ENCODE data around the gene AIFM1. TPM values are rescaled to one million over a fixed set of nuclear protein-coding genes. Genes with fewer than 3 reads are reported as not detected.

AIFM1 gene
- total RNA-seq, 1 donor from 2014 or later = 7.9 TPM

DNA sequence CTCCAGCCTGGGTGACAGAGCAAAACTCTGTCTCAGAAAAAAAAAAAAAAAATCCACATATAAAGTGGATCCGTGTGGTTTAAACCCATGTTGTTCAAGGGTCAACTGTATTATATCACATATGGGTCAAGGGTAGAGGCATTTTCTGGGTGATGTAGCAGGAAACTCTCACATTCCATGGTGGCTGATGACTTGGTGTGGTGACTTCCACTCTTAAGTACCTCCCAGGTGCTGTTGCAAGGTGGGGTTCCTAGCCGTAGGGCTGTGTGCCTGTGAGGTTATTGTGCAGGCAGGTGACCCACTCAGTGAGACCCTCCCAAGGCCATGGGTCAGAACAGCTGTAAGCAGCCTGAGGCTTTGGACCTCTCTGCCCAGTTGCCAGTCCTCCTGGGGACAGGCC is 72.4 kb downstream of the AIFM1 start:
- no peak for DNase-seq (ENCODE audit: low spot score)

GRCh38 chrX:130091980-130092522 is 73.6 kb downstream of the AIFM1 start:
- DNase-seq (ENCODE audit: low spot score) = no peak

DNA sequence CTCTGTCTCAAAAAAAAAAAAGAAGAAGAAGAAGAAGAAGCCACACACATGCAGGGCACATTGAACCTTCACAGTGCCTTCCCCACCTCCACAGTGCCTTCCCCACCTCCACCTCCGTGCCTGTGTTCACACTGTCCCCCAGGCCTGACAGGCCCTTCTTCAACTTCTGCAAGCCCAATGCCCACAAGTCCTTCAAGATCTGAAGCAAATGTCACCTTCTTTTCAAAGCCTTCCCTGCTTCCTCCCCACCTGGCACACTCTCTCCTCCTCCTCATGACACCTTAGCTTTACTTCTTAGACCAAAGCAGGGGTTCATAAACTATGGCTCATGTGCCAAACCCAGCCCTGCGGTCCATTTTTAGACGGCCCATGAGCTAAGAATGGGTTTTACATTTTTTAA is 75.3 kb downstream of the AIFM1 start:
- DNase-seq (ENCODE audit: low spot score) = no peak

DNA sequence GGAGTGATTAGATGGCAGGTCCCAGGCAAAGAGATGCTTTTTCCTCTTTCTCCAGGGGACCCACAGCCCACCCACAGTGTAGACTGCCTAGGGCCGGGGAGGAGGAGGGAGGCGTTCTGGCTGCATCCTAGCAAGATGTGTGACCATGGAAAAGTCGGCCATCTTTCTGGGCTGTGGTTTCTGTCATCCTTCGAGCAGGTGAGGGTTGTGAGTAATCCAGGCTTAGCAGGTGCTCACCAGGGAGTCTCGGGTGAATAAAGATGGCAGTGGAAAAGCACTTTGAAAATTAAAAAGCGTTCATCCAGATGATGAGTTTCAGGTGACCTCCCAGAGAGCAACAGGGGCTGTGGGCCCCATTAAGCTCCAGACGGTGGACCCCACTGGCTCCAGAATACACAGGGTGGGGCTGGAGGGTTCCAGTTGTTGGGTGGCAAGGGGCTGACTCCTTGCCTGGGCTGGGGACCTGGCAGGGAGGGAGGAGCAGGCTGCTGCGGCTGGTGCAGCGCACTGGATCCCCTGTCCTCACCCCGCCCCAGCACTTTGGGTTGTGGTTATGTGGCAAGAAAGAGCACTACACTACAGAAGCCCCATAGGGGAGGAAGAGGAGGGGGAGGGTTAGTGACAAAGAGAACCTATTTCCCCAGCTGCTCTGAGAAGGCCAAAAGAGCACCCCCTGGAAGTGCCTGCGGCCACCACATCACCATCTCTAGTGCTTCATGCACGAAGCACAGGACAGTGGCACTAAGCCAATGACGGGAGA is 79.0 kb downstream of the AIFM1 start:
- DNase-seq (ENCODE audit: low spot score) = no peak

GRCh38 chrX:130085551-130086446 is 79.8 kb downstream of the AIFM1 start:
- DNase-seq (ENCODE audit: low spot score) = no peak

DNA sequence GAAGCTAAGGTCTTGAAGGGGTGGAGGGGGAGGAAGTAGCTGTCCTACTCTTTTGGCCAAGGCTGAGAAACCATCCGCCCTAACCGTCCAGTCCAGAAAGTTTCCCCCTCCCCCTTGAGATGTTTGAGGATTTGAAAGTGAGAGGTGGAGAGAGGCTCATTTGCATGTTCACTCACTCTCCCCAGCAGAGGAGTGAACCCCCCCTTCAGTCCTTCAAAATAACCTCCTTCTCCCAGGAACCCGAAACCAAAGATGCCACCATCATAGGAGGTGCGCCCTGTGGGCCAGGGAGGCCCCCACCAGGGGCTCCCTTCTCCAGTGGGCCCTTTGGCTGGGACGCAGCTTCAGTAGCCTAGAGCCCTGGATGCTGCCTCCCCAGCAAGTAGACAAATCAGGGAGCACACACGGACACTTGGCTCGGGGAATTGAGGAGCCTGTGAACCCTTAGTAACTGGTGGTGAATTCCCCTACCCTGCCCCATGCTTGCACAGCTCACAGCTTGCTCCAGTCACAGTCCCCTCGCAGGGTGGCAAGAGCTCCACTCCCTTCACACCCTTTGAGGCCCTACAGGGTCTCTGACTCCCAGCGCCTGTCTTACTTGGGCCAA is 80.9 kb downstream of the AIFM1 start:
- DNase-seq (ENCODE audit: low spot score) = no peak

DNA sequence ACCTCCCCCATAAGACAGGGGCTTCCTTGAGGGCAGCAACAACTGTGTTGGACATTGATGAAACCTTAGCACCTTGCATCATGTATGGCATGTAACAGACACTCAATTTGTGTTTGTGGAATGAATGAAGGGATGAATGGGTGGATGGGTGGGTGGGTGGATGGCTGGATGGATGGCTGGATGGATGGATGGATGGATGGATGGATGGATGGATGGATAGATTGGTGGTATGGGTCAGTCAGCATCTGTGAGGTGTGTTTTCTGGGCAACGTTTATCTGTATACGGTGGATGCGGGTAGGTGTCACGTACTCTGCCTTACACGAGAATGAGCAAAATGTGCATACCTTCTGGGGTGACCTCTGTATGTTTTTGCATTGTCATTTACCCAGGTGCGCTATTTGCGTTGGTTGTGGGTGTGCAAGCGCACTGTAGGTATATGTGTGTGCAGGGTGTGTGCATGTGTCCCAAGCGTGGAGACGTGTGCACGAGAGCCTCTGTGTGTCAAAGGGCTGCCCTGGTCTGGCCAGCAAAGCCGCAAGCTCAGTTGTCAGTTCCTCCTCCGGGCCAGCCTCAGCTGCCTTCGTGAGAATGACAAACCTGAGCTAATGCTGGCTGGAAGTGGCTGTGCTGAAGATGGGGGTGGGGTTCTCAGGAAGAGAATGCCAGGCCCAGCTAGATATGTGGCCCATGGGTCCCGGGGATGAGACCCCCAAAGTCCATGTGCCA is 81.8 kb downstream of the AIFM1 start:
- DNase-seq (ENCODE audit: low spot score) = no peak

DNA sequence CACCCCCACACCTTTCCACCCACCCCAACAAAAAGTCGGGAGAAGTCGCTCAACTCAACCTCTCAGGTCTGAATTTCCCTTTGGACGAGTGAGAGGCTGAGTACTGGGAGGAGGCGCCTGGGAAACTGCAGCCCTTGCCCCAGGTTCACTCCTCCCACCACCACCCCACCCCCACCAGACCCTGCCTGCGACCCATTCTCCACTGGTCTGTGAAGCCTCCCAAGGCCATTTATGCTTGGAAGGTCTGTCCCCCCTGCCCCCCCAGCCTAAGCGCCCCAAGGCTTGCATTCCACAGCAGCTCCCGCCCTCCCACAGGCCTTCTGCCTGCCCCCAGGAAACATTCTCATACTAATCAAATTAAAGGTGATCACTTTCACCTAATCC is 82.5 kb downstream of the AIFM1 start:
- no peak for DNase-seq (ENCODE audit: low spot score)

- peak; percentile 49 for DNase-seq (ENCODE audit: low spot score)
These were observed 83.2 kb downstream of the AIFM1 start for GRCh38 chrX:130082244-130083106.

GRCh38 chrX:130081421-130082045 is 84.1 kb downstream of the AIFM1 start:
- DNase-seq (ENCODE audit: low spot score) = peak; percentile 49

- no peak for DNase-seq (ENCODE audit: low spot score)
These were observed 84.8 kb downstream of the AIFM1 start for GRCh38 chrX:130080791-130081367.

DNA sequence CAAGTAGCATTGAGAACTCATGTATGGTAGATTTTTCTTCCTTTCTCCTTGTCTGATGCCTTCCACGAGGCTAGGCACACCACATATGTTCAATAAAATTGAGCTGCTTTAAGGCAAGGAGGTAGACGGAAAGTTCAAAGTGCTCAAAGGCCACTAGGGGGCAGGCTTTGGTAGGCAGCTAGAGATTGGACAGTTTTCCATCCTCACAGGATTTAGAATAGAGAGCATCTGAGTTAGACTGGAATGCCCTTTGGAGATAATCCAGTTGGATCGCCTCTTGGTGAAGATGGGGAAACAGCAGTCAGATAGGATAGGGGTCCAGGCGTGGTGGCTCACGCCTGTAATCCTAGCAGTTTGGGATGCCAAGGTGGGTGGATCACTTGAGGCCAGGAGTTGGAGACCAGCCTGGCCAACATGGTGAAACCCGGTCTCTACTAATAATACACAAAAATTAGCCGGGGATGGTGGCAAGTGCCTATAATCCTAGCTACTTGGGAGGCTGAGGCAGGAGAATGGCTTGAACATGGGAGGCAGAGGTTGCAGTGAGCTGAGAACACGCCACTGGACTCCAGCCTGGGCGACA is 85.7 kb downstream of the AIFM1 start:
- peak; percentile 75 for DNase-seq (ENCODE audit: low spot score)

Other genes with a start within 250 kb of the AIFM1 start
- 1.4 TPM for gene BCORL1, start 183.2 kb downstream of the AIFM1 start, total RNA-seq (ENCODE audit: insufficient read depth, low replicate concordance)
- 15.2 TPM for gene ELF4, start 55.3 kb downstream of the AIFM1 start, total RNA-seq (ENCODE audit: insufficient read depth, low replicate concordance)
- gene RAB33A, start 6.1 kb upstream of the AIFM1 start, total RNA-seq (ENCODE audit: insufficient read depth, low replicate concordance) = 18.8 TPM
- 0.72 TPM for gene ZNF280C, start 103.1 kb upstream of the AIFM1 start, total RNA-seq (ENCODE audit: insufficient read depth, low replicate concordance)
- 1.2 TPM for gene SLC25A14, start 174.1 kb upstream of the AIFM1 start, total RNA-seq (ENCODE audit: insufficient read depth, low replicate concordance)
- gene GPR119, start 219.8 kb upstream of the AIFM1 start, total RNA-seq (ENCODE audit: insufficient read depth, low replicate concordance) = not detected
- 9.6 TPM for gene RBMX2, start 236.1 kb upstream of the AIFM1 start, total RNA-seq (ENCODE audit: insufficient read depth, low replicate concordance)